GM23338 (cell line): ENCODE measurements around the gene KLHL18. TPM values are rescaled to one million over a fixed set of nuclear protein-coding genes. Genes with fewer than 3 reads are reported as not detected.

Experiments used
- ATAC-seq: fragments of 200-7000 bp; cut with Tn5 transposase; 3 replicates; pipeline ENCODE4 v1.9.1; 2020
- DNase-seq: peaks from one replicate; pipeline ENCODE4 v3.0.0-alpha.2; 2015; ENCODE audit warnings: low spot score
- H2AFZ ChIP-seq: fragments of 200-600 bp; sonication (generic); 2 replicates; pipeline ENCODE4 v1.8.0; 2016; ENCODE audit warnings: antibody characterized with exemption, mild to moderate bottlenecking, moderate library complexity
- H3F3A ChIP-seq: fragments of 200-600 bp; sonication (generic); replicated peaks from 2 replicates; pipeline ENCODE4 v1.8.0; 2017; ENCODE audit warnings: antibody characterized with exemption, mixed run types, low read depth
- H3K27ac ChIP-seq: fragments of 200-600 bp; sonication (generic); 2 replicates; pipeline ENCODE4 v1.6.1; 2016; ENCODE audit warnings: low read depth
- H3K27me3 ChIP-seq: fragments of 200-600 bp; sonication (generic); 2 replicates; pipeline ENCODE4 v1.8.0; 2016; ENCODE audit warnings: mild to moderate bottlenecking, mixed run types, moderate library complexity; ENCODE audit not compliant: insufficient read depth
- H3K36me3 ChIP-seq: fragments of 200-600 bp; sonication (generic); 2 replicates; pipeline ENCODE4 v1.8.0; 2016; ENCODE audit warnings: mild to moderate bottlenecking; ENCODE audit not compliant: insufficient read depth
- H3K4me1 ChIP-seq: fragments of 200-600 bp; sonication (generic); 2 replicates; pipeline ENCODE4 v1.8.0; 2016; ENCODE audit warnings: mild to moderate bottlenecking, moderate library complexity; ENCODE audit not compliant: insufficient read depth
- H3K4me2 ChIP-seq: fragments of 200-600 bp; sonication (generic); 2 replicates; pipeline ENCODE4 v1.7.1; 2017; ENCODE audit warnings: mixed run types
- H3K4me3 ChIP-seq: fragments of 200-600 bp; sonication (generic); 2 replicates; pipeline ENCODE4 v1.6.1; 2016; ENCODE audit warnings: mixed run types
- H3K79me2 ChIP-seq: fragments of 200-600 bp; sonication (generic); replicated peaks from 2 replicates; pipeline ENCODE4 v1.8.0; 2017; ENCODE audit warnings: mild to moderate bottlenecking; ENCODE audit not compliant: insufficient read depth
- H3K9me2 ChIP-seq: fragments of 200-600 bp; sonication (generic); 2 replicates; pipeline ENCODE4 v1.8.0; 2017; ENCODE audit not compliant: insufficient read depth
- H4K20me1 ChIP-seq: fragments of 200-600 bp; sonication (generic); replicated peaks from 2 replicates; pipeline ENCODE4 v1.8.0; 2017; ENCODE audit warnings: mild to moderate bottlenecking; ENCODE audit not compliant: insufficient read depth
- H3K27ac Mint-ChIP-seq: 2 replicates; pipeline ENCODE4 v1.8.0; 2020; ENCODE audit warnings: inconsistent platforms, mild to moderate bottlenecking, moderate library complexity, mixed read lengths
- H3K27me3 Mint-ChIP-seq: 3 replicates; pipeline ENCODE4 v1.8.0; 2022; ENCODE audit warnings: low read depth, mild to moderate bottlenecking, moderate library complexity, mixed read lengths, inconsistent platforms; ENCODE audit not compliant: insufficient read depth, poor library complexity
- H3K36me3 Mint-ChIP-seq: 3 replicates; pipeline ENCODE4 v1.8.0; 2021; ENCODE audit warnings: low read depth, mild to moderate bottlenecking, inconsistent platforms, moderate library complexity, mixed read lengths
- H3K4me1 Mint-ChIP-seq: 3 replicates; pipeline ENCODE4 v1.8.0; 2020; ENCODE audit warnings: mild to moderate bottlenecking, inconsistent platforms, mixed read lengths
- H3K4me3 Mint-ChIP-seq: 3 replicates; pipeline ENCODE4 v1.8.0; 2021; ENCODE audit warnings: moderate library complexity, mild to moderate bottlenecking, inconsistent platforms, mixed read lengths
- H3K9me3 Mint-ChIP-seq: 3 replicates; pipeline ENCODE4 v1.8.0; 2020; ENCODE audit warnings: moderate library complexity, mild to moderate bottlenecking, inconsistent platforms, mixed read lengths
- CREB1 ChIP-seq: fragments of 250-450 bp; sonication (Bioruptor Pico); IDR thresholded peaks from 2 replicates; pipeline ENCODE4 v1.5.0; 2020; ENCODE audit warnings: low read depth, mild to moderate bottlenecking, moderate library complexity
- EZH2 ChIP-seq: fragments of 200-600 bp; sonication (generic); IDR thresholded peaks from one replicate; pipeline ENCODE4 v1.8.0; 2017; ENCODE audit warnings: antibody characterized with exemption, mild to moderate bottlenecking, low read depth; ENCODE audit not compliant: unreplicated experiment
- EZH2phosphoT487 ChIP-seq: fragments of 200-600 bp; sonication (generic); IDR thresholded peaks from one replicate; pipeline ENCODE4 v1.8.1; 2018; ENCODE audit warnings: antibody characterized with exemption; ENCODE audit not compliant: unreplicated experiment
- JUNB ChIP-seq: IDR thresholded peaks from one replicate; pipeline ENCODE4 v1.6.1; 2016; ENCODE audit warnings: antibody characterized with exemption; ENCODE audit not compliant: unreplicated experiment
- NANOG ChIP-seq: IDR thresholded peaks from 2 replicates; pipeline ENCODE4 v1.6.1; 2016; ENCODE audit warnings: antibody characterized with exemption, borderline replicate concordance
- POLR2AphosphoS5 ChIP-seq: IDR thresholded peaks from 2 replicates; pipeline ENCODE4 v1.6.1; 2016; ENCODE audit warnings: antibody characterized with exemption, low read depth
- STAT1 ChIP-seq: IDR thresholded peaks from one replicate; pipeline ENCODE4 v1.6.1; 2016; ENCODE audit warnings: antibody characterized with exemption; ENCODE audit not compliant: unreplicated experiment
- ZNF114 ChIP-seq: fragments of 250-450 bp; sonication (Bioruptor Pico); IDR thresholded peaks from 2 replicates; pipeline ENCODE4 v1.5.0; 2020; ENCODE audit warnings: mild to moderate bottlenecking, moderate library complexity
- ZNF331 ChIP-seq: fragments of 250-450 bp; sonication (Bioruptor Pico); IDR thresholded peaks from 2 replicates; pipeline ENCODE4 v1.5.0; 2020; ENCODE audit warnings: low read depth, mild to moderate bottlenecking, moderate library complexity
- polyA plus RNA-seq: library from polyadenylated mRNA; unstranded; fragments of >200 nt; fragmentation: Nextera tagmentation; extraction: Ambion mirVana; gene quantifications from 2 replicates; pipeline ENCODE4 v1.2.1, GENCODE V29; 2016
- total RNA-seq: library from RNA; depleted of rRNA; stranded (reverse); fragments of >200 nt; shearing (Covaris generic); gene quantifications from 2 replicates; pipeline ENCODE4 v1.2.3, GENCODE V29; 2014
- TF ChIP-seq, protein P1 (sequence below): IDR thresholded peaks from 2 replicates; pipeline ENCODE4 v1.6.1; 2016; ENCODE audit warnings: antibody characterized with exemption
- TF ChIP-seq, protein P2 (sequence below): IDR thresholded peaks from one replicate; pipeline ENCODE4 v1.6.1; 2018; ENCODE audit warnings: antibody characterized with exemption; ENCODE audit not compliant: unreplicated experiment
- TF ChIP-seq, protein P3 (sequence below), 2 experiments: fragments of 200-600 bp in 1 of 2; sonication (generic) in 1 of 2; conservative IDR thresholded peaks; 2 replicates each; pipeline versions ENCODE4 v1.5.1 to v1.6.1; 2016 to 2017; ENCODE audit warnings: antibody characterized with exemption in 2 of 2, low read depth in 2 of 2, mild to moderate bottlenecking in 2 of 2, moderate library complexity in 1 of 2
- TF ChIP-seq, protein P4 (sequence below): fragments of 250-450 bp; sonication (Bioruptor Pico); IDR thresholded peaks from 2 replicates; pipeline ENCODE4 v1.5.0; 2020; ENCODE audit warnings: mild to moderate bottlenecking, moderate library complexity

Gene KLHL18
- total and polyA plus RNA-seq, 2 experiments from 2014 or later, result 11.3 to 18.1 TPM

DNA sequence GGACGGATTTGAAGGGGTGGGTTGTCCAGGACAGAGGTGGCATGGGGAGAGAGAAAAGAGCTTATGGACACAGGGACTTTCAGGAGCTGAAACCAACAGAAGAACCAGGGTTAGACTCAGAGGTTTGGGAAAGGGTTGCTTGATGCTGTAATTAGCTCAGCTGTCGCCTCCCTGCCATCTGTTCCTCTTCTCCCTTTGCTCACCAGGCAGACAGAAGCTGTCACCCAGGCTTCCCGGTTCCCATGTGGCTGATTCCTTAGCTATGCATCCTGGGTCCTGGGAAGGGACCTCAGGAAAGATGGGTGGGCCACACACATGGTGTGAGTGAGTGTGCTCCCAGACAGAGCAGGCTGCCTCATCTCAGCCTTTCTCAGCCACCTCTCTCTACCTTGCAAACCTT lies 112.1 kb downstream of the KLHL18 start:
- Histone ChIP-seq H4K20me1 (peaks cover 40% of the 10 kb centered on the region), H3K36me3 (no peaks in the 10 kb centered on the region; the same call in 1 of the 2 replicates), H3K4me3 (no peak overlapping the region), H3K4me1 (peaks cover 6% of the 10 kb centered on the region; the same call in 1 of the 2 replicates), H3F3A (no peaks in the 10 kb centered on the region), H3K27ac (no peak overlapping the region), H3K4me2 (no peak overlapping the region), H3K79me2 (peaks cover 50% of the 10 kb centered on the region), H2AFZ (no peak overlapping the region), H3K9me2 (no peaks in the 10 kb centered on the region), H3K27me3 (no peaks in the 10 kb centered on the region)
- Mint-ChIP-seq H3K4me3 (no peak overlapping the region), H3K27ac (no peak overlapping the region), H3K27me3 (peaks cover 4% of the 10 kb centered on the region), H3K4me1 (peaks cover 4% of the 10 kb centered on the region; the same call in 2 of the 3 replicates), H3K36me3 (peaks cover 10% of the 10 kb centered on the region; the same call in 1 of the 3 replicates), H3K9me3 (no peaks in the 10 kb centered on the region)
- ATAC-seq (no peak), DNase-seq (no peak)
- TF ChIP-seq ZNF114, result no peak
- TF ChIP-seq NANOG, result no peak
- TF ChIP-seq JUNB, result no peak
- TF ChIP-seq POLR2AphosphoS5, result no peak
- no peak for TF ChIP-seq STAT1
- TF ChIP-seq, protein P1, sequence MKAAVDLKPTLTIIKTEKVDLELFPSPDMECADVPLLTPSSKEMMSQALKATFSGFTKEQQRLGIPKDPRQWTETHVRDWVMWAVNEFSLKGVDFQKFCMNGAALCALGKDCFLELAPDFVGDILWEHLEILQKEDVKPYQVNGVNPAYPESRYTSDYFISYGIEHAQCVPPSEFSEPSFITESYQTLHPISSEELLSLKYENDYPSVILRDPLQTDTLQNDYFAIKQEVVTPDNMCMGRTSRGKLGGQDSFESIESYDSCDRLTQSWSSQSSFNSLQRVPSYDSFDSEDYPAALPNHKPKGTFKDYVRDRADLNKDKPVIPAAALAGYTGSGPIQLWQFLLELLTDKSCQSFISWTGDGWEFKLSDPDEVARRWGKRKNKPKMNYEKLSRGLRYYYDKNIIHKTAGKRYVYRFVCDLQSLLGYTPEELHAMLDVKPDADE, result no peak
- no peak for TF ChIP-seq EZH2phosphoT487
- TF ChIP-seq, protein P2, sequence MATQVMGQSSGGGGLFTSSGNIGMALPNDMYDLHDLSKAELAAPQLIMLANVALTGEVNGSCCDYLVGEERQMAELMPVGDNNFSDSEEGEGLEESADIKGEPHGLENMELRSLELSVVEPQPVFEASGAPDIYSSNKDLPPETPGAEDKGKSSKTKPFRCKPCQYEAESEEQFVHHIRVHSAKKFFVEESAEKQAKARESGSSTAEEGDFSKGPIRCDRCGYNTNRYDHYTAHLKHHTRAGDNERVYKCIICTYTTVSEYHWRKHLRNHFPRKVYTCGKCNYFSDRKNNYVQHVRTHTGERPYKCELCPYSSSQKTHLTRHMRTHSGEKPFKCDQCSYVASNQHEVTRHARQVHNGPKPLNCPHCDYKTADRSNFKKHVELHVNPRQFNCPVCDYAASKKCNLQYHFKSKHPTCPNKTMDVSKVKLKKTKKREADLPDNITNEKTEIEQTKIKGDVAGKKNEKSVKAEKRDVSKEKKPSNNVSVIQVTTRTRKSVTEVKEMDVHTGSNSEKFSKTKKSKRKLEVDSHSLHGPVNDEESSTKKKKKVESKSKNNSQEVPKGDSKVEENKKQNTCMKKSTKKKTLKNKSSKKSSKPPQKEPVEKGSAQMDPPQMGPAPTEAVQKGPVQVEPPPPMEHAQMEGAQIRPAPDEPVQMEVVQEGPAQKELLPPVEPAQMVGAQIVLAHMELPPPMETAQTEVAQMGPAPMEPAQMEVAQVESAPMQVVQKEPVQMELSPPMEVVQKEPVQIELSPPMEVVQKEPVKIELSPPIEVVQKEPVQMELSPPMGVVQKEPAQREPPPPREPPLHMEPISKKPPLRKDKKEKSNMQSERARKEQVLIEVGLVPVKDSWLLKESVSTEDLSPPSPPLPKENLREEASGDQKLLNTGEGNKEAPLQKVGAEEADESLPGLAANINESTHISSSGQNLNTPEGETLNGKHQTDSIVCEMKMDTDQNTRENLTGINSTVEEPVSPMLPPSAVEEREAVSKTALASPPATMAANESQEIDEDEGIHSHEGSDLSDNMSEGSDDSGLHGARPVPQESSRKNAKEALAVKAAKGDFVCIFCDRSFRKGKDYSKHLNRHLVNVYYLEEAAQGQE, result no peak
- no peak for TF ChIP-seq EZH2
- TF ChIP-seq CREB1 (CRISPR knock-in tag), result no peak
- TF ChIP-seq, protein P3, sequence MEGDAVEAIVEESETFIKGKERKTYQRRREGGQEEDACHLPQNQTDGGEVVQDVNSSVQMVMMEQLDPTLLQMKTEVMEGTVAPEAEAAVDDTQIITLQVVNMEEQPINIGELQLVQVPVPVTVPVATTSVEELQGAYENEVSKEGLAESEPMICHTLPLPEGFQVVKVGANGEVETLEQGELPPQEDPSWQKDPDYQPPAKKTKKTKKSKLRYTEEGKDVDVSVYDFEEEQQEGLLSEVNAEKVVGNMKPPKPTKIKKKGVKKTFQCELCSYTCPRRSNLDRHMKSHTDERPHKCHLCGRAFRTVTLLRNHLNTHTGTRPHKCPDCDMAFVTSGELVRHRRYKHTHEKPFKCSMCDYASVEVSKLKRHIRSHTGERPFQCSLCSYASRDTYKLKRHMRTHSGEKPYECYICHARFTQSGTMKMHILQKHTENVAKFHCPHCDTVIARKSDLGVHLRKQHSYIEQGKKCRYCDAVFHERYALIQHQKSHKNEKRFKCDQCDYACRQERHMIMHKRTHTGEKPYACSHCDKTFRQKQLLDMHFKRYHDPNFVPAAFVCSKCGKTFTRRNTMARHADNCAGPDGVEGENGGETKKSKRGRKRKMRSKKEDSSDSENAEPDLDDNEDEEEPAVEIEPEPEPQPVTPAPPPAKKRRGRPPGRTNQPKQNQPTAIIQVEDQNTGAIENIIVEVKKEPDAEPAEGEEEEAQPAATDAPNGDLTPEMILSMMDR (conservative IDR thresholded peaks at IDR 0.05; ENCODE audit: low read depth in 2 of 2), result no peak
- TF ChIP-seq, protein P4, sequence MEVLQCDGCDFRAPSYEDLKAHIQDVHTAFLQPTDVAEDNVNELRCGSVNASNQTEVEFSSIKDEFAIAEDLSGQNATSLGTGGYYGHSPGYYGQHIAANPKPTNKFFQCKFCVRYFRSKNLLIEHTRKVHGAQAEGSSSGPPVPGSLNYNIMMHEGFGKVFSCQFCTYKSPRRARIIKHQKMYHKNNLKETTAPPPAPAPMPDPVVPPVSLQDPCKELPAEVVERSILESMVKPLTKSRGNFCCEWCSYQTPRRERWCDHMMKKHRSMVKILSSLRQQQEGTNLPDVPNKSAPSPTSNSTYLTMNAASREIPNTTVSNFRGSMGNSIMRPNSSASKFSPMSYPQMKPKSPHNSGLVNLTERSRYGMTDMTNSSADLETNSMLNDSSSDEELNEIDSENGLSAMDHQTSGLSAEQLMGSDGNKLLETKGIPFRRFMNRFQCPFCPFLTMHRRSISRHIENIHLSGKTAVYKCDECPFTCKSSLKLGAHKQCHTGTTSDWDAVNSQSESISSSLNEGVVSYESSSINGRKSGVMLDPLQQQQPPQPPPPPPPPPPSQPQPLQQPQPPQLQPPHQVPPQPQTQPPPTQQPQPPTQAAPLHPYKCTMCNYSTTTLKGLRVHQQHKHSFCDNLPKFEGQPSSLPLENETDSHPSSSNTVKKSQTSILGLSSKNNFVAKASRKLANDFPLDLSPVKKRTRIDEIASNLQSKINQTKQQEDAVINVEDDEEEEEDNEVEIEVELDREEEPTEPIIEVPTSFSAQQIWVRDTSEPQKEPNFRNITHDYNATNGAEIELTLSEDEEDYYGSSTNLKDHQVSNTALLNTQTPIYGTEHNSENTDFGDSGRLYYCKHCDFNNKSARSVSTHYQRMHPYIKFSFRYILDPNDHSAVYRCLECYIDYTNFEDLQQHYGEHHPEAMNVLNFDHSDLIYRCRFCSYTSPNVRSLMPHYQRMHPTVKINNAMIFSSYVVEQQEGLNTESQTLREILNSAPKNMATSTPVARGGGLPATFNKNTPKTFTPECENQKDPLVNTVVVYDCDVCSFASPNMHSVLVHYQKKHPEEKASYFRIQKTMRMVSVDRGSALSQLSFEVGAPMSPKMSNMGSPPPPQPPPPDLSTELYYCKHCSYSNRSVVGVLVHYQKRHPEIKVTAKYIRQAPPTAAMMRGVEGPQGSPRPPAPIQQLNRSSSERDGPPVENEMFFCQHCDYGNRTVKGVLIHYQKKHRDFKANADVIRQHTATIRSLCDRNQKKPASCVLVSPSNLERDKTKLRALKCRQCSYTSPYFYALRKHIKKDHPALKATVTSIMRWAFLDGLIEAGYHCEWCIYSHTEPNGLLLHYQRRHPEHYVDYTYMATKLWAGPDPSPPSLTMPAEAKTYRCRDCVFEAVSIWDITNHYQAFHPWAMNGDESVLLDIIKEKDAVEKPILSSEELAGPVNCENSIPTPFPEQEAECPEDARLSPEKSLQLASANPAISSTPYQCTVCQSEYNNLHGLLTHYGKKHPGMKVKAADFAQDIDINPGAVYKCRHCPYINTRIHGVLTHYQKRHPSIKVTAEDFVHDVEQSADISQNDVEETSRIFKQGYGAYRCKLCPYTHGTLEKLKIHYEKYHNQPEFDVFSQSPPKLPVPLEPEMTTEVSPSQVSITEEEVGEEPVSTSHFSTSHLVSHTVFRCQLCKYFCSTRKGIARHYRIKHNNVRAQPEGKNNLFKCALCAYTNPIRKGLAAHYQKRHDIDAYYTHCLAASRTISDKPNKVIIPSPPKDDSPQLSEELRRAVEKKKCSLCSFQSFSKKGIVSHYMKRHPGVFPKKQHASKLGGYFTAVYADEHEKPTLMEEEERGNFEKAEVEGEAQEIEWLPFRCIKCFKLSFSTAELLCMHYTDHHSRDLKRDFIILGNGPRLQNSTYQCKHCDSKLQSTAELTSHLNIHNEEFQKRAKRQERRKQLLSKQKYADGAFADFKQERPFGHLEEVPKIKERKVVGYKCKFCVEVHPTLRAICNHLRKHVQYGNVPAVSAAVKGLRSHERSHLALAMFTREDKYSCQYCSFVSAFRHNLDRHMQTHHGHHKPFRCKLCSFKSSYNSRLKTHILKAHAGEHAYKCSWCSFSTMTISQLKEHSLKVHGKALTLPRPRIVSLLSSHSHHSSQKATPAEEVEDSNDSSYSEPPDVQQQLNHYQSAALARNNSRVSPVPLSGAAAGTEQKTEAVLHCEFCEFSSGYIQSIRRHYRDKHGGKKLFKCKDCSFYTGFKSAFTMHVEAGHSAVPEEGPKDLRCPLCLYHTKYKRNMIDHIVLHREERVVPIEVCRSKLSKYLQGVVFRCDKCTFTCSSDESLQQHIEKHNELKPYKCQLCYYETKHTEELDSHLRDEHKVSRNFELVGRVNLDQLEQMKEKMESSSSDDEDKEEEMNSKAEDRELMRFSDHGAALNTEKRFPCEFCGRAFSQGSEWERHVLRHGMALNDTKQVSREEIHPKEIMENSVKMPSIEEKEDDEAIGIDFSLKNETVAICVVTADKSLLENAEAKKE (CRISPR knock-in tag), result no peak
- TF ChIP-seq ZNF331, result no peak
